ENCODE results near the gene S100P. TPM values are rescaled to one million over a fixed set of nuclear protein-coding genes. Genes with fewer than 3 reads are reported as not detected.

The S100P gene
- total RNA-seq, 3 donors from 2014 or later: 1.3 to 2.8 TPM; not detected in 1

GRCh38 chr4:6731780-6732179 lies 38.1 kb downstream of the S100P start:
- H3K4me3 Mint-ChIP-seq: no peak overlapping the region
- peaks cover 6% of the 10 kb centered on the region for H3K4me1 Mint-ChIP-seq (ENCODE audit: low read depth)
- no peaks in the 10 kb centered on the region for H3K9me3 Mint-ChIP-seq
- H3K36me3 Mint-ChIP-seq (ENCODE audit: insufficient read depth): no peaks in the 10 kb centered on the region
- DNase-seq (no peak), ATAC-seq (no peak)
- peaks cover 2% of the 10 kb centered on the region for H3K27me3 Mint-ChIP-seq (ENCODE audit: low read depth)

DNA sequence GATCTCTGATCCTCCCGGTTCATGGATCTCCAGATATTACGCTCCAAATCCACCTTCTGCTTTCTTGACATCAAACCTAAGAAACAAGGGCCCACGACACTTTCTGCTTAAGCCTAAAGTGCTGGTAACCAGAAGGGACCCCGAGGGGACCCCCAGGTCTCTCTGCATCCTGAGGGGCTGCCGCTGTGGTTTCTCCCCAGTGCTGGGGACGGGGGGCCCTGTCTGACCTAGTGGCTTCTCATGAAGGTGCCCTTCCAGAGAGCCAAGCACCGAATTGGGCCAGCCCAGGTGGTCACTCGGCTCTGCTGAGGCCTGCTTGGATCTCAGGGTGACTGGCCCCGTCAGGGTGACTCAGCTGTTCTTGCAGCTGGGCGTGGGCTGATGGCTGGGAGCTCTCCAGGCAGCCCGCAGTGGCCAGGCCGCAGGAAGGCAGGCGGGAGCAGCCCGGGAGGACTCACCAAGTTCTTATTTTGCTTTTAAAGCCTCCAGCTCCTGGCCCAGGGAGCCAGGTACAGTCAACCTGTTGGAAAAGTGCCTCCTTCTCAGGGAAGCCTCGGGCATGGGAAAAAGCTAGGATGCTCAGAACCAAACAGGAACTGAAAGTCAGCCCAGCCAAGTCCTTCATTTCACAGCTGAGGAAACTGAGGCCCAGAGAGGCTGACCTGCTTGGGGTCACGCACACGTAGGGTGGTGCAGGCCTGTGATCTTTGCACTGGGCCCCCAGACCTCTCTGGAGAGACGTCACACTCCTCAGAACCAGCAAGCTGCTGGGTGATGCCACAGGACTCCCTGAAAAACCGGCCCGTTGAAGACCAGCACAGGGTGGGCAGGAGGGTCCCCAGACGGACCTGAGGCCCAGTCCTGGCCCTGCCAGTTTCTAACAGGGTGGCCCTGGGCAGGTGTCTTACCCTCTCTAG lies 39.0 kb downstream of the S100P start:
- Mint-ChIP-seq H3K4me1 (ENCODE audit: low read depth) (peaks cover 6% of the 10 kb centered on the region), H3K4me3 (no peak overlapping the region), H3K9me3 (no peaks in the 10 kb centered on the region), H3K27me3 (ENCODE audit: low read depth) (peaks cover 2% of the 10 kb centered on the region), H3K36me3 (ENCODE audit: insufficient read depth) (no peaks in the 10 kb centered on the region)
- DNase-seq: no peak
- no peak for ATAC-seq

DNA sequence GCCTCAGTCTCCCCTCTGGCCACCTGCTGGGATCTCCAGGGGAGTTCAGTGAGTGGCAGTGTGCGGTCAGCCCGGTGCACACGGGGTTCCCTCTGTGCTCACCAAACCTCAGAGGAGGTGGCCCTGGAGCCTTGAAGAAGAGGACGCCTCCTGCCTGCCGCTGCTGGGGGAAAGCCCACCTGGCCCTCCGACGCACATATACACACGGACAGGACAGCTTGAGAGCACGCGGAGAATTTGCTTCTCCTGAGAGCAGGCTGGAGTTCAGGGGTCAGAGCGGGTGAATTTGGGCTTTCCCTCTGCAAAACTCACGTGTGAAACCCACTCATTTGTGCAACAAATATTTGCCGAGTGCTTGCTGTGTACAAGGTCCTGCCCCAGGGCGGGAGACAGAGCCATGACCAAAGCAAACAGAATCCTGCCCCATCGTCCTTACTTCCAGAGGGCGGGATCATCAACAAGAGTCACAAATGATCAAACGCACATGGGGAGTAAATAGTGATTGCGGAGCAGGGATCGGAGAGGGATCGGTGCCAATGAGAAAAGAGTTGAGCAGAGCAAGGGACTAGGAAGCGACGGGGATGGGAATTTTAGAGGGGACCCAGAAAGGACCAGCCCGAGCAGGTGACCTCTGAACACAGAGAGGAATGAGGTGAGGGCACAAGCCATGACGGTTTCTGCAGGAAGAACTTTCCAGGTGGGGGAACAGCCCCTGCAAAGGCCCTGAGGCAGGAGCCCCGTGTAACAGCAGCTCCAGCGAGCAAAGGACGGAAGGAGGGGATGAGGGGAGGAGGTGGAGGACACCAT lies 39.9 kb downstream of the S100P start:
- Mint-ChIP-seq H3K4me1 (ENCODE audit: low read depth) (peaks cover under 1% of the 10 kb centered on the region), H3K4me3 (no peak overlapping the region), H3K9me3 (no peaks in the 10 kb centered on the region), H3K36me3 (ENCODE audit: insufficient read depth) (no peaks in the 10 kb centered on the region), H3K27me3 (ENCODE audit: low read depth) (peaks cover 2% of the 10 kb centered on the region)
- no peak for DNase-seq
- ATAC-seq: no peak

- no peak for ATAC-seq
- H3K4me3 Mint-ChIP-seq: no peak overlapping the region
- H3K36me3 Mint-ChIP-seq (ENCODE audit: insufficient read depth): no peaks in the 10 kb centered on the region
- DNase-seq: no peak
- H3K27me3 Mint-ChIP-seq (ENCODE audit: low read depth): peaks cover 2% of the 10 kb centered on the region
- H3K4me1 Mint-ChIP-seq (ENCODE audit: low read depth): no peaks in the 10 kb centered on the region
- H3K9me3 Mint-ChIP-seq: no peaks in the 10 kb centered on the region
Measured at GRCh38 chr4:6734165-6734786, 40.6 kb downstream of the S100P start.

- H3K27me3 Mint-ChIP-seq (ENCODE audit: low read depth): no peaks in the 10 kb centered on the region
- H3K4me3 Mint-ChIP-seq: no peak overlapping the region
- no peak for DNase-seq
- no peak for ATAC-seq
- no peaks in the 10 kb centered on the region for H3K4me1 Mint-ChIP-seq (ENCODE audit: low read depth)
- no peaks in the 10 kb centered on the region for H3K9me3 Mint-ChIP-seq
- H3K36me3 Mint-ChIP-seq (ENCODE audit: insufficient read depth): no peaks in the 10 kb centered on the region
Measured at GRCh38 chr4:6739920-6740319, 46.2 kb downstream of the S100P start.

- no peak overlapping the region for H3K4me3 Mint-ChIP-seq
- DNase-seq (no peak), ATAC-seq (no peak)
- no peaks in the 10 kb centered on the region for H3K4me1 Mint-ChIP-seq (ENCODE audit: low read depth)
- H3K9me3 Mint-ChIP-seq: no peaks in the 10 kb centered on the region
- H3K36me3 Mint-ChIP-seq (ENCODE audit: insufficient read depth): no peaks in the 10 kb centered on the region
- no peaks in the 10 kb centered on the region for H3K27me3 Mint-ChIP-seq (ENCODE audit: low read depth)
Measured at GRCh38 chr4:6740347-6740746, 46.7 kb downstream of the S100P start.

- no peaks in the 10 kb centered on the region for H3K9me3 Mint-ChIP-seq
- H3K4me3 Mint-ChIP-seq: no peak overlapping the region
- ATAC-seq: no peak
- no peak for DNase-seq
- no peaks in the 10 kb centered on the region for H3K4me1 Mint-ChIP-seq (ENCODE audit: low read depth)
- peaks cover 2% of the 10 kb centered on the region for H3K27me3 Mint-ChIP-seq (ENCODE audit: low read depth)
- no peaks in the 10 kb centered on the region for H3K36me3 Mint-ChIP-seq (ENCODE audit: insufficient read depth)
Measured at GRCh38 chr4:6742507-6742906, 48.8 kb downstream of the S100P start.

- Mint-ChIP-seq H3K9me3 (no peaks in the 10 kb centered on the region), H3K36me3 (ENCODE audit: insufficient read depth) (no peaks in the 10 kb centered on the region), H3K4me3 (no peak overlapping the region), H3K4me1 (ENCODE audit: low read depth) (no peaks in the 10 kb centered on the region), H3K27me3 (ENCODE audit: low read depth) (peaks cover 2% of the 10 kb centered on the region)
- no peak for ATAC-seq
- no peak for DNase-seq
Measured at GRCh38 chr4:6742989-6743388, 49.3 kb downstream of the S100P start.

Other genes with a start within 250 kb of the S100P start
- not detected for gene PPP2R2C, start 221.3 kb upstream of the S100P start, total RNA-seq
- gene MAN2B2, start 118.7 kb upstream of the S100P start, total RNA-seq: 10 to 100 TPM; 11.9 to 13.4 (median 12.7) TPM
- 100 to 1,000 TPM; 116 to 134 (median 128) TPM for gene MRFAP1, start 53.2 kb upstream of the S100P start, total RNA-seq
- 10 to 100 TPM; 47.0 to 53.2 (median 52.4) TPM for gene MRFAP1L1, start 16.0 kb downstream of the S100P start, total RNA-seq
- 10 to 100 TPM; 24.4 to 27.4 (median 26.0) TPM for gene BLOC1S4, start 22.3 kb downstream of the S100P start, total RNA-seq
- gene KIAA0232, start 88.8 kb downstream of the S100P start, total RNA-seq: 10 to 100 TPM; 14.5 to 20.0 (median 18.9) TPM
- gene TBC1D14, start 215.9 kb downstream of the S100P start, total RNA-seq: 10 to 100 TPM; 39.8 to 45.7 (median 41.7) TPM

Data from activated T-cell treated with anti-CD3 and anti-CD28 coated beads, Interleukin-2, amount 50 U/mL, for 4 hours (primary cell).